ENCODE measurements around the gene TBKBP1. TPM values are rescaled to one million over a fixed set of nuclear protein-coding genes. Genes with fewer than 3 reads are reported as not detected.

The TBKBP1 gene
- total RNA-seq, 3 donors from 2014 or later = 4.5 to 11.5 (median 8.3) TPM

GRCh38 chr17:47712330-47713023 is 18.5 kb downstream of the TBKBP1 start:
- Histone ChIP-seq H3K4me3 (no peak overlapping the region), H3K4me1 (no peaks in the 10 kb centered on the region), H3K36me3 (peaks cover 8% of the 10 kb centered on the region), H3K9me3 (no peaks in the 10 kb centered on the region), H3K27ac (no peak overlapping the region), H3K27me3 (no peaks in the 10 kb centered on the region)
- TF ChIP-seq POLR2A (IDR thresholded peaks at IDR 0.05) (no peak), CTCF (IDR thresholded peaks at IDR 0.05) (no peak), POLR2AphosphoS5 (IDR thresholded peaks at IDR 0.05) (no peak)
- intact Hi-C loops (cut with DNase I; ENCODE audit: low total_unique reads) = no loop called here
- no peak for DNase-seq (ENCODE audit: low spot score in 2 of 2)

DNA sequence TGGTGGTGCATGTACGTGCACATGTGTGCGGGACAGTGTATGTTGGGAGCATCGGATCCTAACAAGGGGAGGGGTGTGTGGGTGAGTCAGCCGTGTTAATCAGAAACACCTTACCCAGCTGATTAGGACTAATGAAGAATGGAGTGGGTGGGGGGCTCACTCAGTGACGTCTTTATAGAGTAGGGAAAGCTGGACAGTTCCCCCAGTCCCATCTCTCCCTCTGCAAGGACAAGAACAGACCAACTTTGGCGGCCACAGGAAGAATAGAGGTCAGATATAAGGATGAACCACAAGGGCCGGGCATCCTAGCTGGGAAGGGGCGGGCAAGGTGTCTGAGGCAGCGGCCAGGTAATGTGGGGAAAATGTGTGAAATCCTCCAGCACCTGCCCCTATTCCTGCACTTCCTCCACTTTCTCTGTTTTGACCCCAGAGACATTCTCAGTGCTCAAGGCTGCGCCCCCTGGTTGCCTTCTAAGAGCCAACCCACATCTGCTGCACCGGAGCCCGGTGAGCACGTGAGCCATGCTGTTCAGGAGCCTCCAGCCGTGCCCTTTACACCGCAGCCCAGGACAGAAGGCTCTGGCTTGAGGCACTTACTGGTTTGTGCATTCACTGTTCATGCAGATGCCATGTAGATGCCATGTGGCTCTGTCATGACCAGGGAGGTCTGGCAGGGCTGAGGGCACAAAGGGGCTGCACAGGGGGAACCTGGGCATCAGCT is 20.2 kb downstream of the TBKBP1 start:
- Histone ChIP-seq H3K4me1 (no peaks in the 10 kb centered on the region), H3K9me3 (no peaks in the 10 kb centered on the region), H3K36me3 (peaks cover 8% of the 10 kb centered on the region), H3K27ac (no peak overlapping the region), H3K4me3 (no peak overlapping the region), H3K27me3 (no peaks in the 10 kb centered on the region)
- intact Hi-C loops (cut with DNase I; ENCODE audit: low total_unique reads) = no loop called here
- DNase-seq (ENCODE audit: low spot score in 2 of 2) = no peak
- TF ChIP-seq POLR2A (IDR thresholded peaks at IDR 0.05) = no peak
- TF ChIP-seq CTCF (IDR thresholded peaks at IDR 0.05) = no peak
- TF ChIP-seq POLR2AphosphoS5 (IDR thresholded peaks at IDR 0.05) = no peak

GRCh38 chr17:47714773-47715396 is 20.9 kb downstream of the TBKBP1 start:
- TF ChIP-seq CTCF (IDR thresholded peaks at IDR 0.05) (no peak), POLR2AphosphoS5 (IDR thresholded peaks at IDR 0.05) (no peak), POLR2A (IDR thresholded peaks at IDR 0.05) (no peak)
- no peaks in the 10 kb centered on the region for H3K4me1 ChIP-seq
- H3K27ac ChIP-seq = no peak overlapping the region
- no peaks in the 10 kb centered on the region for H3K27me3 ChIP-seq
- no peaks in the 10 kb centered on the region for H3K9me3 ChIP-seq
- intact Hi-C loops (cut with DNase I; ENCODE audit: low total_unique reads) = no loop called here
- H3K4me3 ChIP-seq = no peak overlapping the region
- H3K36me3 ChIP-seq = peaks cover 8% of the 10 kb centered on the region
- no peak for DNase-seq (ENCODE audit: low spot score in 2 of 2)

GRCh38 chr17:47715669-47716325 is 21.8 kb downstream of the TBKBP1 start:
- Histone ChIP-seq H3K27me3 (no peaks in the 10 kb centered on the region), H3K36me3 (peaks cover 3% of the 10 kb centered on the region), H3K4me1 (no peaks in the 10 kb centered on the region), H3K4me3 (no peak overlapping the region), H3K9me3 (no peaks in the 10 kb centered on the region), H3K27ac (no peak overlapping the region)
- DNase-seq (ENCODE audit: low spot score in 2 of 2) = no peak
- intact Hi-C loops (cut with DNase I; ENCODE audit: low total_unique reads) = no loop called here
- TF ChIP-seq CTCF (IDR thresholded peaks at IDR 0.05) (no peak), POLR2AphosphoS5 (IDR thresholded peaks at IDR 0.05) (no peak), POLR2A (IDR thresholded peaks at IDR 0.05) (no peak)

Measured in breast epithelium (tissue), 4 donors.